ENCODE measurements around the gene SHISA8. TPM values are rescaled to one million over a fixed set of nuclear protein-coding genes. Genes with fewer than 3 reads are reported as not detected.

The SHISA8 gene
- total RNA-seq, 2 donors from 2014 or later, result 0.31 to 0.67 TPM

DNA sequence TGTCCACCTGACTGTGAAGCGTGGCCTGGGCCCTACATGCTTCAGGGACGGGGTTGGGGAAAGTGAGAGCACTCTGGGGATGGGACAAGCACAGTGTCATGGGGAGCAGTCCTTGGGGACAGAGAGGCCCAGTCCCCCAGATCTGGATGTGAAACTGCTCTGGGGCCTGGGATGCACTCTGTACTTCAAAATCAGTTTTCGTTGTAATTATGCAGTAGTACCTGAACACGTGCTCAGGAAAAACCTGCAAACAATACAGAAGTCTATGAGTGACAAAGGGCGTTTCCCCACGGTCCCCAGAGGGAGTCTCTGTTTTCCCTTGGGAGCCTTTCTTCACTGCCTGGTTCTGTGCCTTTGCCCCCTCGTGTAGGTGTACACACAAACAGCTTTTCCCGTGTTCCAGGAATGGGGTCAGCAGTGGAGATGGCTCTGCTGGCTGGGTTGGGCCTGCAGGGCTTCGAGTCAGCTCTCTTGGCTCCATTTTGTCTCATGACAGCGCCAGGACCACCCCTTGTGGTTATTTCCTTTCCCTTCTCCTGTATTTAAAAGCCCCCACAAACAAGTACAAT lies 16.9 kb upstream of the SHISA8 start:
- Histone ChIP-seq H3K27me3 (no peaks in the 10 kb centered on the region), H3K4me3 (no peak overlapping the region), H3K9me3 (no peaks in the 10 kb centered on the region), H3K27ac (no peak overlapping the region), H3K4me1 (peaks cover 0 to 14% of the 10 kb centered on the region in 2 donors), H3K36me3 (no peaks in the 10 kb centered on the region)
- TF ChIP-seq, protein P1, sequence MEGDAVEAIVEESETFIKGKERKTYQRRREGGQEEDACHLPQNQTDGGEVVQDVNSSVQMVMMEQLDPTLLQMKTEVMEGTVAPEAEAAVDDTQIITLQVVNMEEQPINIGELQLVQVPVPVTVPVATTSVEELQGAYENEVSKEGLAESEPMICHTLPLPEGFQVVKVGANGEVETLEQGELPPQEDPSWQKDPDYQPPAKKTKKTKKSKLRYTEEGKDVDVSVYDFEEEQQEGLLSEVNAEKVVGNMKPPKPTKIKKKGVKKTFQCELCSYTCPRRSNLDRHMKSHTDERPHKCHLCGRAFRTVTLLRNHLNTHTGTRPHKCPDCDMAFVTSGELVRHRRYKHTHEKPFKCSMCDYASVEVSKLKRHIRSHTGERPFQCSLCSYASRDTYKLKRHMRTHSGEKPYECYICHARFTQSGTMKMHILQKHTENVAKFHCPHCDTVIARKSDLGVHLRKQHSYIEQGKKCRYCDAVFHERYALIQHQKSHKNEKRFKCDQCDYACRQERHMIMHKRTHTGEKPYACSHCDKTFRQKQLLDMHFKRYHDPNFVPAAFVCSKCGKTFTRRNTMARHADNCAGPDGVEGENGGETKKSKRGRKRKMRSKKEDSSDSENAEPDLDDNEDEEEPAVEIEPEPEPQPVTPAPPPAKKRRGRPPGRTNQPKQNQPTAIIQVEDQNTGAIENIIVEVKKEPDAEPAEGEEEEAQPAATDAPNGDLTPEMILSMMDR (IDR thresholded peaks at IDR 0.05), result no peak
- DNase-seq (ENCODE audit: low spot score), result no peak

DNA sequence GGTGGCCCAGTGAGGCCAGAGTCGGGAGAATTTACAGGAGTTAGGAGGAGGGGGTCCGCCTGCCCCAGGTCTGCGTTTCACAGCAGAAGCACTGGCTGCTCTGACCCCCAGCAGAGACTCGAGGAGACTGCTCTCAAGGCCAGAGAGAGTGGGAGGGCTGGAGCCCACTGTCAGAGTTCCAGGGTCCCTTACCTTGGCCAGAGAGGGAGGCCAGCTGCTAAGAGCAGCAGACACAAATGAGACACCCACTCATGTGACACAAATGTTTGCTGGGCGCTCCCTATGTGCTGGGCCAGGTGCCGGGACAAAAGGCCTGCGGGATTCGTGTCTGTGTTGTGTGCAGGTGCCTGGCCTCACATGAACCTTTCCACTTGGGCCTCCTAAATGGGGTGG lies 14.5 kb upstream of the SHISA8 start:
- H3K27me3 ChIP-seq, result no peaks in the 10 kb centered on the region

DNA sequence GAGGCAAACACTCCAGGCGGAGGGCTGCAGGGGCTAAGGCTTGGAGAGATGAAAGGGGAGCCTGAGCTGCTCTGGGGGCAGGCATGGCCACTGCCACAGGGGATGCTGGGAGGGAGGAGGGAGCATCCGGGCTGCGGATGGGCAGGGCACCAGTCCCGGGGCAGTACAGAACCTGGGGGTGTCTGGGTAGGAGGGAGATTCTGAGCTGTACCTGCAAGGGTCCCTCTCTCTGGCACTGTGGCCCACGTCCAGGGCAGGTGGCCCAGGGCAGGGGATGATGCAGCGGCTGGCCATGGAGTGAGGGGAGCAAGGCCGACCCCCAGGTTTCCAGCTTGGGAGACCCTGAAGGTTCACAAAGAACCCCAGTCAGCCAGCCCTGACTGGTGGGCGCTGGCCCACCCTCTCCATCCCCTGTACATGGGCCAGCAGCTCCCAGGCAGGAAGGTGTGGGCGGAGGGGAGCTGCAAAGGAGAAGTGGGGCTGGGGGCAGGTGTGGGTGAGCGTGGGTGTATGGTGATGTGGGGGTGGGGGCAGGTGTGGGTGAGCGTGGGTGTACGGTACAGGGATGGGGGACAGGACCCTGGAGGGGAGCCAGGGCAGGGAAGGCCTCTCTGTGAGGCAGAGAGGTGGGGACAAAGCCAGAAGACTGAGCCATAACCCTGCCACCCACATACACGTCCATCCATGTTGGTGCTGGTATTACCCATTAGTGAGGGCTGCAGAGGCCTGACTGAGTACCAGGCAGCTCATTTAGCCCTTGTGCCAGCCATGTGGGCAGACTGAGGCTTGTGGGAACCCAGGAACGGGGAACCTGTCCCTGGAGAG lies 13.9 kb upstream of the SHISA8 start:
- DNase-seq (ENCODE audit: low spot score), result no peak
- H3K4me3 ChIP-seq, result no peak overlapping the region
- no peaks in the 10 kb centered on the region for H3K27me3 ChIP-seq
- H3K9me3 ChIP-seq, result no peaks in the 10 kb centered on the region
- H3K36me3 ChIP-seq, result no peaks in the 10 kb centered on the region
- H3K4me1 ChIP-seq, result peaks cover 0 to 13% of the 10 kb centered on the region in 2 donors
- no peak overlapping the region for H3K27ac ChIP-seq
- TF ChIP-seq, protein P1 (IDR thresholded peaks at IDR 0.05), result no peak

More for the DNA sequence above, 14.5 kb upstream of the SHISA8 start:
- no peak overlapping the region for H3K4me3 ChIP-seq
- H3K27ac ChIP-seq, result no peak overlapping the region
- no peak for DNase-seq (ENCODE audit: low spot score)
- H3K9me3 ChIP-seq, result no peaks in the 10 kb centered on the region
- H3K36me3 ChIP-seq, result no peaks in the 10 kb centered on the region
- peaks cover 0 to 13% of the 10 kb centered on the region in 2 donors for H3K4me1 ChIP-seq
- TF ChIP-seq, protein P1 (IDR thresholded peaks at IDR 0.05), result no peak

DNA sequence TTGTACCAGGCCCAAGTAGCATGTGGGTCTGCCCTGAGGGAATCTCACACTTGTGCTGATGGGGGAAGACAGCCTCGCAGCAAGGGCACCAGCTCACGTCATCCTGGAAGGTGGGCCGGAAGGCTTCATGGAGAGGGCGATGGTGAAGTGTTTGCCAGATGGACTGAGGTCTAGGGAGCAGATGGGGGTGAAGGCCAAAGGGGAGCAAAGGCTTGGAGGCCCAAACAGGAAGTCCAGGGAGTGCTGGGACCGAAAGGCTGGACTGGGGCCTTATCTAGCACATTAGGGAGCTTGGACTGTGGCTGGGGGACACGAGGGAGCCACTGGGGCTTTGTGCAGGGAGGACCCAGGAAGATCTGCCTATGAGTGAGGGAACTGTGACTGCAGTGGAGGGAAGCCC lies 12.9 kb upstream of the SHISA8 start:
- Histone ChIP-seq H3K36me3 (no peaks in the 10 kb centered on the region), H3K27me3 (no peaks in the 10 kb centered on the region), H3K9me3 (no peaks in the 10 kb centered on the region), H3K27ac (no peak overlapping the region), H3K4me3 (no peak overlapping the region), H3K4me1 (peaks cover 0 to 13% of the 10 kb centered on the region in 2 donors)
- TF ChIP-seq, protein P1 (IDR thresholded peaks at IDR 0.05), result no peak
- no peak for DNase-seq (ENCODE audit: low spot score)

DNA sequence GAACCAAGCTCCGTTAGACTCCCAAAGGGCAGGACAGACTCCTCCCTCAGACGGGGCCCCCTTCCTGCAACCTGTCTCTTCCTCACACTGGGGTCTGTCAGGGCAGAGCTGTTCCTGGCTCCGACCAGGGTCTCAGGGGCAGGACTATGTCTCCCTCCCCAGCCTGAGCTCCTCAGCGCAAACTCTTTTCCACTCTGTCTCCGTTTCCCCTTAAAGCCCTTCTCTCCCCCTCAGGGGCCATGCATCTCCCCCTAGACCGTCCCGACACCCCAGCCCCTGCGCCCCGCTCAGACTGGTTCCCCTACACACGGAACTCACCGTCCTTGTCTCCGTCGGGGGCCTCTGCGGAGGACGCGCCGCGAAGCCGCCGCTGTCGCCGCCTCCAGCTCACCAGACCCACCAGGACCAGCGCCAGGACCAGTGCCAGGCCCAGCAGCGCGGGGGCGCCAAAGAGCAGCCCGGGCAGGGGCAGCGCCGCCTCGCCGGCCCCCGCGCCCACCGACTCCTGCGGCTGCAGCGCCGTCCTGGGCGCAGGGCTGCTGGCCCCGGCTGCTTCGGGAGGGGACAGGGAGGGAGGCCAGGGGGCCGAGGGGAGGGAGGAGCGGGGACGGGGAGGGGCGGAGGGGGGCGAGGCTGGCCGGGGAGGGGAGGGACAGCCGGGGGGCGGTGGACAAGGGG lies 11.0 kb upstream of the SHISA8 start:
- Histone ChIP-seq H3K27ac (no peak overlapping the region), H3K4me3 (peak overlapping the region; percentile 19 to 53), H3K9me3 (no peaks in the 10 kb centered on the region), H3K36me3 (no peaks in the 10 kb centered on the region), H3K27me3 (no peaks in the 10 kb centered on the region), H3K4me1 (peaks cover 0 to 13% of the 10 kb centered on the region in 2 donors)
- no peak for DNase-seq (ENCODE audit: low spot score)
- TF ChIP-seq, protein P1 (IDR thresholded peaks at IDR 0.05), result peak; percentile 51 to 82
